K562 (cell line): Measurements from ENCODE around the gene NDUFS6. TPM values are rescaled to one million over a fixed set of nuclear protein-coding genes. Genes with fewer than 3 reads are reported as not detected.
A peak's percentile ranks its signal among the peaks of the same experiment; 100 is the strongest.

Experiments
- ATAC-seq: fragments of 200-7000 bp; cut with Tn5 transposase; 3 replicates; pipeline ENCODE4 v1.9.1; 2020; ENCODE audit warnings: moderate library complexity
- BruUV-seq: library from RNA; stranded (reverse); fragments of 400-500 nt; replicated peaks from 2 replicates; lab custom pipeline; 2021; lab: Mats Ljungman, UMichigan
- CTCF ChIA-PET: fragments of 300-600 bp; formaldehyde crosslinking; extraction: SDS; loops from one replicate; lab custom pipeline; 2021; ENCODE audit warnings: low intra/inter-chr PET ratio; lab: Yijun Ruan, JAX
- POLR2A ChIA-PET: fragments of 300-600, 350-650 bp; sonication (Branson Sonifier 250); formaldehyde crosslinking; extraction: SDS; loops from one replicate; lab custom pipeline; 2021; ENCODE audit warnings: antibody characterized with exemption, inconsistent platforms; lab: Yijun Ruan, JAX
- DNase-seq, 4 experiments: peaks; one replicate each; pipeline versions ENCODE4 v3.0.0 to v3.0.0-alpha.2; 2011 to 2018; ENCODE audit warnings: low spot score in 3 of 4, mixed read lengths in 3 of 4; ENCODE audit errors: extremely low read depth in 1 of 4
- FAIRE-seq: peaks from 2 replicates; lab custom pipeline; 2011; peaks lifted over from hg19 to GRCh38; lab: Jason Lieb, UNC
- H2AFZ ChIP-seq: 2 replicates; pipeline ENCODE4 v1.6.0; 2011; ENCODE audit warnings: low read depth, low read length, control low read depth, inconsistent platforms
- H3K27ac ChIP-seq: fragments of 200-600 bp; 3 replicates; pipeline ENCODE4 v1.8.0; 2011; ENCODE audit warnings: low read depth, mild to moderate bottlenecking, control low read depth, inconsistent platforms, low read length, moderate library complexity, mixed read lengths; ENCODE audit errors: extremely low read depth
- H3K27me3 ChIP-seq, 2 experiments: fragments of 300-600 bp in 1 of 2; 2 replicates in 1 of 2; 3 replicates in 1 of 2; pipeline versions ENCODE4 v1.6.0 to v1.8.0; 2011; ENCODE audit warnings: inconsistent platforms in 2 of 2, low read length in 2 of 2, mild to moderate bottlenecking in 1 of 2, mixed read lengths in 1 of 2, moderate library complexity in 1 of 2; ENCODE audit not compliant: control insufficient read depth in 2 of 2, insufficient read depth in 2 of 2
- H3K36me3 ChIP-seq: fragments of 300-600 bp; 3 replicates; pipeline ENCODE4 v1.8.0; 2011; ENCODE audit warnings: mild to moderate bottlenecking, low read length, inconsistent platforms; ENCODE audit not compliant: control insufficient read depth, insufficient read depth
- H3K4me1 ChIP-seq, 2 experiments: fragments of 200-600 bp in 1 of 2; replicated peaks in 1 of 2; 2 replicates in 1 of 2; 3 replicates in 1 of 2; pipeline versions ENCODE4 v1.5.1 to v1.8.0; 2011; ENCODE audit warnings: inconsistent platforms in 2 of 2, low read length in 2 of 2, mild to moderate bottlenecking in 1 of 2, mixed read lengths in 1 of 2, moderate library complexity in 1 of 2; ENCODE audit not compliant: control insufficient read depth in 2 of 2, insufficient read depth in 2 of 2
- H3K4me2 ChIP-seq: 2 replicates; pipeline ENCODE4 v1.6.1; 2011; ENCODE audit warnings: low read length, control low read depth, inconsistent platforms, mixed read lengths; ENCODE audit not compliant: insufficient read depth
- H3K4me3 ChIP-seq: fragments of 200-600 bp; sonication (generic), shearing (Covaris generic); 2 replicates; pipeline ENCODE4 v1.5.1; 2016; ENCODE audit warnings: control low read depth, inconsistent platforms
- H3K79me2 ChIP-seq: fragments of 200-600 bp; 3 replicates; pipeline ENCODE4 v1.8.0; 2011; ENCODE audit warnings: low read length, inconsistent platforms; ENCODE audit not compliant: control insufficient read depth, insufficient read depth
- H3K9ac ChIP-seq, 2 experiments: 2 replicates each; pipeline versions ENCODE4 v1.6.0 to v1.6.1; 2011; ENCODE audit warnings: low read depth in 2 of 2, low read length in 2 of 2, control low read depth in 1 of 2, inconsistent platforms in 1 of 2, mild to moderate bottlenecking in 1 of 2, mixed read lengths in 1 of 2; ENCODE audit not compliant: insufficient read depth in 1 of 2
- H3K9me1 ChIP-seq: one replicate; pipeline ENCODE4 v1.6.0; 2011; ENCODE audit warnings: inconsistent platforms, mild to moderate bottlenecking, low read length, moderate library complexity; ENCODE audit not compliant: control insufficient read depth, insufficient read depth
- H3K9me3 ChIP-seq: replicated peaks from 2 replicates; pipeline ENCODE4 v1.5.1; 2011; ENCODE audit warnings: low read depth, low read length, inconsistent platforms; ENCODE audit not compliant: control insufficient read depth, insufficient read depth
- H4K20me1 ChIP-seq: replicated peaks from 2 replicates; pipeline ENCODE4 v1.6.1; 2011; ENCODE audit warnings: low read length, inconsistent platforms, mixed read lengths; ENCODE audit not compliant: control insufficient read depth, insufficient read depth
- NFE2 ChIP-seq: IDR thresholded peaks from 2 replicates; pipeline ENCODE4 v1.6.1; 2014; ENCODE audit warnings: antibody characterized with exemption, low read depth
- PTBP1 ChIP-seq: fragments of 200-400 bp; formaldehyde crosslinking; IDR thresholded peaks from 2 replicates; pipeline ENCODE4 v1.6.1; 2017; ENCODE audit warnings: low read depth, low read length
- RBFOX2 ChIP-seq: fragments of 200-400 bp; formaldehyde crosslinking; IDR thresholded peaks from 2 replicates; pipeline ENCODE4 v1.6.1; 2017; ENCODE audit warnings: low read depth, mild to moderate bottlenecking, low read length, moderate library complexity
- VEZF1 ChIP-seq: fragments of 200-800 bp; sonication (Bioruptor generic); IDR thresholded peaks from 2 replicates; pipeline ENCODE4 v1.6.1; 2017; ENCODE audit warnings: missing genetic modification characterization, missing compliant biosample characterization
- ZNF3 ChIP-seq: fragments of 250-450 bp; sonication (Bioruptor Pico); IDR thresholded peaks from 2 replicates; pipeline ENCODE4 v1.5.0; 2021; ENCODE audit warnings: mild to moderate bottlenecking, moderate library complexity
- WGBS: fragments of 100-300 bp; shearing (Covaris generic); methylation state at CpG from one replicate; pipeline ENCODE4 v1.1.6; 2016; ENCODE audit warnings: low coverage, mixed read lengths; ENCODE audit not compliant: insufficient coverage; ENCODE audit errors: missing lambda C conversion rate; 5-methylcytosine and 5-hydroxymethylcytosine counted together
- in situ Hi-C: fragments of 300-500 bp; cut with MboI; formaldehyde crosslinking; loops from 4 replicates; pipeline ENCODE4 v1.15.0; 2018; ENCODE audit warnings: inconsistent platforms, mixed read lengths
- intact Hi-C: fragments of 100-400 bp; cut with micrococcal nuclease; formaldehyde crosslinking; loops from 2 replicates; pipeline ENCODE4 v1.14.2; 2022
- polyA plus RNA-seq, 8 experiments: library from polyadenylated mRNA; depleted of rRNA in 4 of 8; stranded (reverse) in 5 of 8; unstranded in 3 of 8; fragments of >200 nt; fragmentation: Nextera tagmentation in 2 of 8; fragmentation: Illumina TruSeq in 1 of 8; extraction: Ambion mirVana in 2 of 8; extraction: Trizol in 1 of 8; gene quantifications; 2 replicates each; pipeline versions ENCODE4 v1.2.1 to v1.2.3, GENCODE V29; 2011 to 2014; ENCODE audit warnings: inconsistent platforms in 1 of 8, missing spikeins in 1 of 8
- total RNA-seq, 7 experiments: library from RNA; depleted of rRNA in 6 of 7; stranded (reverse); fragments of >200 nt in 6 of 7; fragmentation: Illumina TruSeq in 2 of 7; extraction: Trizol in 2 of 7; gene quantifications; 2 replicates each; pipeline versions ENCODE4 v1.2.1 to v1.2.3, GENCODE V29; 2011 to 2021; ENCODE audit warnings: low replicate concordance in 1 of 7

NDUFS6 gene
- total and polyA plus RNA-seq, 9 of the 15 experiments (the other 6 are each of a cell fraction or from before 2014, with no cell fraction given): 36.1 to 291 (median 77.0) TPM

DNA sequence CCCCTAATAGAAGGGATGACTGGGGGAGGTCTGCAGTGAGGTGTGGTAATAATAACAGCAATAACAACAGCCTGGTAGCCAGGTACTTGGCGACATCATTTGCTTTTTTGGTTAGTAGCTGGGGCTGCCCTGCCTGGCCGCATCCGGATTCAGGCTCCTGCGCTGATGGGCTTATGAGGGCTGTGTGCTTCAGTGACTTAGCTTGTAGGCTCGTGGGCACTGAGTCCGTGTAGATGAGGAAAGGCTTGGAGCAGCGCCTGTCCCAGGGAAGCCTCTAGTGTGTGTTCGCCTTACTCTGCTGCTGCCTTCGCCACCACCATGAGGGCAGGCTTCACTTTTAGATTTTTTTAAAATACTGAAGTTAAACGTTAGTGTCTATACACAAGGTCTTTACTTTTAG is 4.5 kb downstream of the NDUFS6 start:
- Histone ChIP-seq H3K9ac (no peak overlapping the region), H3K9me1 (peaks cover 3% of the 10 kb centered on the region), H4K20me1 (peaks cover 4% of the 10 kb centered on the region; the same call in 1 of the 2 replicates), H3K36me3 (peaks cover 88% of the 10 kb centered on the region), H3K79me2 (peaks cover 99% of the 10 kb centered on the region), H3K4me1 (peaks cover 0 to 15% of the 10 kb centered on the region in 2 experiments; a peak in 2 of 5 replicates), H3K27ac (no peak overlapping the region), H3K4me3 (no peak overlapping the region), H3K4me2 (no peak overlapping the region), H3K27me3 (no peaks in the 10 kb centered on the region), H3K9me3 (no peaks in the 10 kb centered on the region), H2AFZ (no peak overlapping the region)
- no TSS peak for BruUV-seq
- TF ChIP-seq VEZF1 (CRISPR knock-in tag): no peak
- TF ChIP-seq NFE2: no peak
- TF ChIP-seq PTBP1: no peak
- 0 out of 2 replicates have a peak, but pooled peaks have one; percentile 26 for TF ChIP-seq RBFOX2
- no peak for DNase-seq
- intact Hi-C loops (no loop called here), in situ Hi-C loops (no loop called here)
- ChIA-PET POLR2A (no interaction called here), CTCF (no interaction called here)
- ATAC-seq: no peak
- WGBS: 98% methylated on average over 10 of the region's 10 CpGs
- no peak for FAIRE-seq

- H3K4me3 ChIP-seq: no peak overlapping the region
- in situ Hi-C loops: no loop called here
- H3K4me2 ChIP-seq: no peak overlapping the region
- no peaks in the 10 kb centered on the region for H3K9me3 ChIP-seq
- H3K27me3 ChIP-seq: no peaks in the 10 kb centered on the region
- peaks cover 0 to 11% of the 10 kb centered on the region in 2 experiments; a peak in 1 of 5 replicates for H3K4me1 ChIP-seq
- intact Hi-C loops: no loop called here
- no peak for DNase-seq
- ATAC-seq: no peak
- peaks cover 4% of the 10 kb centered on the region; the same call in 1 of the 2 replicates for H4K20me1 ChIP-seq
- H2AFZ ChIP-seq: no peak overlapping the region
- ChIA-PET POLR2A (no interaction called here), CTCF (no interaction called here)
- peaks cover 99% of the 10 kb centered on the region for H3K79me2 ChIP-seq
- WGBS: 92% methylated on average over 15 of the region's 15 CpGs
- no TSS peak for BruUV-seq
- H3K9me1 ChIP-seq: peaks cover 4% of the 10 kb centered on the region
- peaks cover 92% of the 10 kb centered on the region for H3K36me3 ChIP-seq
- TF ChIP-seq ZNF3 (no peak), RBFOX2 (peak; percentile 45)
- TF ChIP-seq, all 486 proteins: peak for 1
- no peak for FAIRE-seq
- Histone ChIP-seq H3K27ac (no peak overlapping the region), H3K9ac (no peak overlapping the region)
Measured at GRCh38 chr5:1806199-1806598, 5.0 kb downstream of the NDUFS6 start.
